ENCODE data around the gene AP5Z1.

Gene AP5Z1

DNA sequence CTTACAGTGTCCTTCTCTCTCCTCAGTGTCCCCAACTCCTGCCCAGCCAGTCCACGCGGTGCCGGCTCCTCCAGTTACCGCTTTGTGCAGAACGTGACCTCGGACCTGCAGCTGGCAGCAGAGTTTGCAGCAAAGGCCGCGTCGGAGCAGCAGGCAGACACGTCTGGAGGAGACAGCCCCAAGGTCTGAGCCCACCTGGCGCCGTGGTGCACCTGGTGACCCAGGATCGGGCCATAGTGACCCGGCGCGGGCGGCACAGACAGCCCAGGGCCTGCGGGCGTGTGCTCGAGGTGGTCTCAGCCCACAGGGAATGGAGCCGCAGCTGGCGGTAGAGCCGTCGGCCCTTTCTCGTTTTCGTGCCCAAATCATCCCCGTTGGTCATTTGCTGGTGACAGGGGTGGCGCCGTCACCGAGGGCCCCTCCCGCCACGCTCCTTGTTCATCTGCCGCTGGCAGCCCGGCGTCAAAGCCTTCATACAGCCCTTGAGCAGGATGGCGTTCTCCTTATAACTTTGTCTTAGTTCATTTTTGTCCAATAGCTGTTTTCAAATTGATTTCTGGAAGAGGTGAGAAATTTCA lies 20.9 kb upstream of the AP5Z1 start:
- no peak for TF ChIP-seq Cebpa-rat (IDR thresholded peaks at IDR 0.05)
- H4K20me1 ChIP-seq = peaks cover 59% of the 10 kb centered on the region
- peaks cover 37% of the 10 kb centered on the region for H3K4me1 ChIP-seq
- no peaks in the 10 kb centered on the region for H3K9me3 ChIP-seq
- no peaks in the 10 kb centered on the region for H3K27me3 ChIP-seq
- no peak overlapping the region for H3K4me2 ChIP-seq
- no peak overlapping the region for H3K9ac ChIP-seq
- no peak overlapping the region for H3K27ac ChIP-seq
- no peak overlapping the region for H3K4me3 ChIP-seq
- H3K36me3 ChIP-seq = peaks cover 100% of the 10 kb centered on the region

DNA sequence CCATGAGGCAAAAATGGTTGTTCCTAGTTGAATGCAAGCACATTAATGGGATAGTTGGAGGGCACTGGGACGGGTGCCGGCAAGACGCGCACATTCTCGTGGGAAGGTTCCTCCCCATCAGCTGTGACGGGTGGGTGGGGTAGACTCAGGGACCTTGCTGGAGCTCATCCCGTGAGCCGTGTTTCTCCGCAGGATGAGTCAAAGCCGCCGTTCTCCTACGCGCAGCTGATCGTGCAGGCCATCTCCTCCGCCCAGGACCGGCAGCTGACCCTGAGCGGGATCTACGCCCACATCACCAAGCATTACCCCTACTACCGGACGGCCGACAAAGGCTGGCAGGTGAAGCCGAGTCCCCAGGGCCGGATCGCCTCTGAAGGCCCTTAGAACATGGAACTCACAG lies 20.4 kb upstream of the AP5Z1 start:
- Histone ChIP-seq H4K20me1 (peaks cover 54% of the 10 kb centered on the region), H3K9ac (no peak overlapping the region), H3K4me2 (no peak overlapping the region), H3K4me1 (peaks cover 31% of the 10 kb centered on the region), H3K36me3 (peaks cover 100% of the 10 kb centered on the region), H3K27me3 (no peaks in the 10 kb centered on the region), H3K4me3 (no peak overlapping the region), H3K9me3 (no peaks in the 10 kb centered on the region), H3K27ac (no peak overlapping the region)
- no peak for TF ChIP-seq Cebpa-rat (IDR thresholded peaks at IDR 0.05)

DNA sequence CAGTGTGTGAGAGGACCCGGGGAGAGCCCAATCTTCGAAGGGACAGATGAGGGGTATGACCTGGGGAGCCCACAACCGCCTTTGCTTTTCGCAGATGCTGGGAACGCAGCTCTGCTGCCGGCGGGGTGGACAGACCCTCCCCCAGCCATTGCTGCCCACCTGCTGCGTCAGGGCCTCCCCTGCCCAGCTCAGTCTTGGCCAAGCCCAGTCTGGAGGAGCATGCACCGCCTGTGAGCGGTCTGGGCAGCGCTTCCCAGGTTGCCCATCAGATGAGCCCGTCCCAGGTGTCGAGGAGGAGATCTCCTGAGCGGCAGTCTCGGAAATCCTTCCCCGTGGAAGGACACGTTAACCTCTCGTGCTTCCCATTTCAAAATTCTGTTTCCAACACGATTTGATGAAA lies 17.3 kb upstream of the AP5Z1 start:
- no peak overlapping the region for H3K4me2 ChIP-seq
- no peaks in the 10 kb centered on the region for H3K9me3 ChIP-seq
- peaks cover 6% of the 10 kb centered on the region; the same call in 1 of the 2 replicates for H3K4me1 ChIP-seq
- no peaks in the 10 kb centered on the region for H3K27me3 ChIP-seq
- no peak overlapping the region for H3K27ac ChIP-seq
- H3K36me3 ChIP-seq = peaks cover 100% of the 10 kb centered on the region
- TF ChIP-seq Cebpa-rat (IDR thresholded peaks at IDR 0.05) = no peak
- peaks cover 44% of the 10 kb centered on the region for H4K20me1 ChIP-seq
- no peak overlapping the region for H3K9ac ChIP-seq
- H3K4me3 ChIP-seq = no peak overlapping the region

DNA sequence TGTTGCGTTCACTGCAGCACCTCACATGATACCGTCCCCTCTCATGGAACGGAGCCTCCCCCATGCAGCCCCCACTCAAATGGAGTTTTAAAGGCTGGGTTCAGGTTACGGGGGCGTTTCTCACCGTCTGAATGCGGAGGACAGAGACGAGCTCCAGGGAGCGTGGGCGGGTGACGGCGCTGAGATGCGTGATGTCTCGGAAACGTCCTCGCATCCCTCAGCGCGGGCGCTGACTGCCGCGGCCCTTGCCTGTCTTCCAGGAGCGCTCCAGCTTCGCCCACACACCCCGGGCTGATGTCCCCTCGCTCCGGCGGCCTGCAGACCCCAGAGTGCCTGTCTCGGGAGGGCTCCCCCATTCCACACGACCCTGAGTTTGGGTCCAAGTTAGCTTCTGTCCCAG lies 16.6 kb upstream of the AP5Z1 start:
- TF ChIP-seq Cebpa-rat (IDR thresholded peaks at IDR 0.05) = no peak
- Histone ChIP-seq H3K36me3 (peaks cover 100% of the 10 kb centered on the region), H3K9me3 (no peaks in the 10 kb centered on the region)

DNA sequence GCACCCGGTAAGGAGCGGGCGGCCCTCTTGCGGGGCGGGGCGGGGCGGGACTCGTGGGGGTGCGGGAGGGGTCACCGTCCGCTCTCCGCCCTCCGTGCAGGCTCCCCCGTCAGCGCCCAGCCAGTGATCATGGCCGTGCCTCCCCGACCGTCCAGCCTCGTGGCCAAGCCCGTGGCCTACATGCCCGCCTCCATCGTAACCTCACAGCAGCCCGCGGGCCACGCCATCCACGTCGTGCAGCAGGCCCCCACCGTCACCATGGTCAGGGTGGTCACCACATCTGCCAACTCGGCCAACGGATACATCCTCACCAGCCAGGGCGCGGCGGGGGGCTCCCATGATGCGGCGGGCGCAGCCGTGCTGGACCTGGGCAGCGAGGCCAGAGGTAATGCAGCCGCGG lies 16.2 kb upstream of the AP5Z1 start:
- no peak overlapping the region for H3K27ac ChIP-seq
- no peak overlapping the region for H3K9ac ChIP-seq
- no peaks in the 10 kb centered on the region for H3K9me3 ChIP-seq
- no peak overlapping the region for H3K4me3 ChIP-seq
- H4K20me1 ChIP-seq = peaks cover 44% of the 10 kb centered on the region
- no peaks in the 10 kb centered on the region for H3K27me3 ChIP-seq
- TF ChIP-seq Cebpa-rat (IDR thresholded peaks at IDR 0.05) = no peak
- peaks cover 100% of the 10 kb centered on the region for H3K36me3 ChIP-seq
- H3K4me1 ChIP-seq = no peaks in the 10 kb centered on the region
- no peak overlapping the region for H3K4me2 ChIP-seq

More for the DNA sequence above, 16.6 kb upstream of the AP5Z1 start:
- no peak overlapping the region for H3K27ac ChIP-seq
- H3K4me3 ChIP-seq = no peak overlapping the region
- H3K27me3 ChIP-seq = no peaks in the 10 kb centered on the region
- H3K9ac ChIP-seq = no peak overlapping the region
- peaks cover 44% of the 10 kb centered on the region for H4K20me1 ChIP-seq
- H3K4me1 ChIP-seq = no peaks in the 10 kb centered on the region
- no peak overlapping the region for H3K4me2 ChIP-seq

DNA sequence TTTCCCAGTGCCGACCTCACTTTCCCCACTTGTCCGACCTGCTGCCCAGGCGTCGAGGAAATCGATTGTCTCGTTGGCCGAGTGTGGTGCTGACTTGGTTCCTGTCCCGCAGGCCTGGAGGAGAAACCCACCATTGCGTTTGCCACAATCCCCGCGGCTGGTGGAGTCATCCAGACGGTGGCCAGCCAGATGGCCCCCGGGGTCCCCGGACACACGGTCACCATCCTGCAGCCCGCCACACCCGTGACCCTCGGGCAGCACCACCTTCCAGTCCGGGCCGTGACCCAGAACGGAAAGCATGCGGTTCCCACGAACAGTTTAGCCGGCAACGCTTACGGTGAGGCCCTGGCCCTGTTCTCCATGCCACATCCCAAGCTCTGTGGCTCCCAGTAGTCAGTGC lies 14.5 kb upstream of the AP5Z1 start:
- no peak for TF ChIP-seq Cebpa-rat (IDR thresholded peaks at IDR 0.05)
- no peak overlapping the region for H3K27ac ChIP-seq
- H3K4me3 ChIP-seq = no peak overlapping the region
- H3K9ac ChIP-seq = no peak overlapping the region
- peaks cover 50% of the 10 kb centered on the region for H4K20me1 ChIP-seq
- H3K4me1 ChIP-seq = no peaks in the 10 kb centered on the region
- H3K9me3 ChIP-seq = no peaks in the 10 kb centered on the region
- H3K4me2 ChIP-seq = no peak overlapping the region
- H3K27me3 ChIP-seq = no peaks in the 10 kb centered on the region
- H3K36me3 ChIP-seq = peaks cover 100% of the 10 kb centered on the region

DNA sequence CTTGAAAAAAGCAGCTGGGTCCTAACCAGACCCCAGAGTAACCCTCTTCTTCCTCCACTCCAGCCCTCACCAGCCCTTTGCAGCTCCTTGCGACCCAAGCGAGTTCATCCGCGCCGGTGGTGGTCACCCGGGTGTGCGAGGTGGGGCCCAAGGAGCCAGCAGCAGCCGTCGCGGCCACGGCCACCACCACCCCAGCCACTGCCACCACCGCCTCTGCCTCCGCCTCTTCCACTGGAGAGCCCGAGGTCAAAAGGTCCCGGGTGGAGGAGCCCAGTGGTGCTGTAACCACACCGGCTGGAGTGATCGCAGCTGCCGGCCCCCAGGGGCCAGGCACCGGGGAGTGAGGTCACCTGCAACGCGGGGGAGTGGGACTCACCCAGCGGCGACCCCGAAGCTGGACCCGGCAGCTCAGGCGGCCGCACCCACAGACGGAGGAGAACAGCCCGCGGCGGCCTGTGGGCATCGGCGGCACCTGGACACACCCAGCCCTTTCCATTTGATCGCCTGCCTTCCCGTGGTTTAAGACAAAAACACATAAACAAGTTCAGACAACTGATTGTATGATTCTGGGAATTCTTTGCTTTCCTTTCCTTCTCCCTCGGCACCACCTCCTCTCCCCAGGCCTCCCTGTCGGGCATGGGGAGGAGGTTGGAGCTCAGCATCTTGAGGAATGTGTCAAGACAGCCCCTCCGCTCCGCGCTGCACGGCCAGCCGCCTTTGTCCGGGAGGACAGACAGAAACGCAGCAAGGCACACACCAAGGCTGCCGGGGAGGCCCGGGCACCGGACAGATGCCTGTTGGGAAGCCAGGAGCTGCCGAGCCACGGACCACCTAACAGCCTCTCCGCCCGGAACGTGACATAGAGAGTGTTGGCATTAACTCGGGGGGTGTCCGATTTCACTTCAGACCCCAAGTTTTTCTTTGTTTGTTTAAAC lies 13.0 kb upstream of the AP5Z1 start:
- Histone ChIP-seq H3K9me3 (no peaks in the 10 kb centered on the region), H3K36me3 (peaks cover 100% of the 10 kb centered on the region), H4K20me1 (peaks cover 64% of the 10 kb centered on the region), H3K4me3 (no peak overlapping the region), H3K27ac (no peak overlapping the region), H3K27me3 (no peaks in the 10 kb centered on the region), H3K4me1 (no peaks in the 10 kb centered on the region), H3K9ac (no peak overlapping the region), H3K4me2 (no peak overlapping the region)
- TF ChIP-seq Cebpa-rat (IDR thresholded peaks at IDR 0.05) = no peak

DNA sequence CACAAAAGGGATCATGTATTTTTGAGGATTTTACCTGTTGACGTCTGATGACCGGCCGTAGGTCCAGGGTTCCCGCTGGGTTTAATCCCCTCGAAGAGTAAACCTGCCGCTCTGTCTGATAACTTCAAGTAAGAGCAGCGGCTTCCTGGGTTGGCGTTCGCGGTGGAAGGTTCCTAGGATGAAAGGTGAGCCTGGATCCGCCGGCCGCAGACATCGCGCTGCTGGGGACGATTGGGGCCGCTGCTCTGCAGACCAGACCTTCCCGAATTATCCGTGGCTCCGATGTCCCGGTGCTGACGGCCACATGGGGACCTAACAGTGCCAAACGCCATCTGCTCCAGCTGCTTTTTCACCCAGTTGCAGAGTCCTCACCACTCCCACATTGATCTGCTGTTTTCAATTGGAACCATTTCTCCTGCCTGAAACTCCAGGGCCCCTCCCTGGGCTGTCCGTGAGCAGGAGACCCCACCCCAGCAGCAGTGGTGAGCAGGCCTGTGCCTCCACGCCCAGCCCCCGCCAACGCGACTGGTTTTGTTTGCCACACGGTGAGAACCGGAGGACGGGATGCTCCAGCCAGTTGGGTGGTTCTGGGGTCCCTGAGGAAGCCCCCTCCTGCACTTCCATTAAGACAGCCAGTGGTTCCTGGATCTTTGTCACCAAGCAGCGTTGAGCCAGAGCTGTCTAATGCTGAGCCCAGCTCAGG lies 12.2 kb upstream of the AP5Z1 start:
- Histone ChIP-seq H3K27me3 (no peaks in the 10 kb centered on the region), H3K36me3 (peaks cover 97% of the 10 kb centered on the region), H3K4me3 (no peak overlapping the region), H3K27ac (no peak overlapping the region), H3K4me1 (no peaks in the 10 kb centered on the region), H4K20me1 (peaks cover 69% of the 10 kb centered on the region), H3K9ac (no peak overlapping the region), H3K9me3 (no peaks in the 10 kb centered on the region), H3K4me2 (no peak overlapping the region)
- no peak for TF ChIP-seq Cebpa-rat (IDR thresholded peaks at IDR 0.05)

DNA sequence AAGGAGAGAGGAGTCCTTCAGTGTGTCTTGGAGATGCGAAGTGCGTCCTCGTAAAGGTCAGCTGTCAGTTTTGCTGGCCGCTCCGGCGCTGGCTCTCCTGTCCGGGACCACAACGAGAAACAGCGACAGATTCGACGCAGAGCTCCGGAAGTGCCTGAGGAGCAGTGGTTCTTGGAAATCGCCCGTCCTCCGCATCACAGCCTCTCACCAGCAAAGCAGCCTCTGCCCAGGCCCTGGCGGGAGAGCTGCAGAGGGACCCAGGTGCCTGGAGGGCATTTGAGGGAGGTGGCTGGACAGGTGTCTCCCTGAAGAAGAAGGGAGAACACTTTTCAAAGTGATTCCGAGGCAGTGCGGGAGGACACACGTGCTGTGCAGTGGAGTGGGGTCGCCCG lies 11.6 kb upstream of the AP5Z1 start:
- H3K9ac ChIP-seq = no peak overlapping the region
- H4K20me1 ChIP-seq = peaks cover 74% of the 10 kb centered on the region
- no peak for TF ChIP-seq Cebpa-rat (IDR thresholded peaks at IDR 0.05)
- no peak overlapping the region for H3K4me2 ChIP-seq
- H3K9me3 ChIP-seq = no peaks in the 10 kb centered on the region
- no peaks in the 10 kb centered on the region for H3K4me1 ChIP-seq
- H3K27me3 ChIP-seq = no peaks in the 10 kb centered on the region
- peaks cover 96% of the 10 kb centered on the region for H3K36me3 ChIP-seq
- no peak overlapping the region for H3K27ac ChIP-seq
- H3K4me3 ChIP-seq = no peak overlapping the region
